GM23248 (cell line): ENCODE data around the gene CAPNS1.
"Not testable (repeated sequence)": the region's sequence is repeated elsewhere in the genome, so short reads cannot be mapped to it uniquely, and the experiment has no call there.

ENCODE experiments used
- EZH2 ChIP-seq: fragments of 200-600 bp; sonication (generic); IDR thresholded peaks from 2 replicates; pipeline ENCODE4 v1.6.1; 2018; ENCODE audit warnings: antibody characterized with exemption, mild to moderate bottlenecking; ENCODE audit not compliant: insufficient read depth, poor library complexity, severe bottlenecking
- EZH2phosphoT487 ChIP-seq: fragments of 200-600 bp; sonication (generic); IDR thresholded peaks from 2 replicates; pipeline ENCODE4 v1.6.1; 2018; ENCODE audit warnings: antibody characterized with exemption, moderate library complexity, mild to moderate bottlenecking, low read depth; ENCODE audit not compliant: insufficient read depth

- TF ChIP-seq EZH2, EZH2phosphoT487: not testable (repeated sequence)
Observed at GRCh38 chr19:36186722-36187121, 46.9 kb downstream of the CAPNS1 start.
